Astrocyte of the spinal cord (primary cell): ENCODE results near the gene NOTCH4.
"Not testable (repeated sequence)": the region's sequence is repeated elsewhere in the genome, so short reads cannot be mapped to it uniquely, and the experiment has no call there.

Experiments used
- DNase-seq: peaks from one replicate; pipeline ENCODE4 v3.0.0; 2011; ENCODE audit warnings: low read depth, low spot score
- H3K4me3 ChIP-seq: 2 replicates; pipeline ENCODE4 v1.5.1; 2011; ENCODE audit warnings: low read depth, mild to moderate bottlenecking, low read length, moderate library complexity
- CTCF ChIP-seq: IDR thresholded peaks from 2 replicates; pipeline ENCODE4 v1.5.1; 2012; ENCODE audit warnings: low read depth, mild to moderate bottlenecking, low read length, inconsistent platforms
- in situ Hi-C: cut with HindIII; loops from 2 replicates; pipeline ENCODE4 v1.10.0; 2017; ENCODE audit warnings: low sequenced_read_pairs

Gene NOTCH4

GRCh38 chr6:32223258-32224235 lies at the start of gene NOTCH4:
Gene NOTCH4 (minus strand): TSS chr6:32224067. CDS start chr6:32223928, 139 bp downstream.
- TF ChIP-seq CTCF = no peak
- DNase-seq = no peak
- no peak within 1 kb of the TSS for H3K4me3 ChIP-seq
- in situ Hi-C loops = no loop called here

GRCh38 chr6:32271429-32271828 lies 47.6 kb upstream of the NOTCH4 start:
- no peak for DNase-seq
- no peak for TF ChIP-seq CTCF
- in situ Hi-C loops = no loop called here
- no peak overlapping the region for H3K4me3 ChIP-seq

- in situ Hi-C loops, H3K4me3 ChIP-seq, DNase-seq: not testable (repeated sequence)
Measured at GRCh38 chr6:32268459-32268858, 44.6 kb upstream of the NOTCH4 start.

- in situ Hi-C loops = no loop called here
Measured at GRCh38 chr6:32267035-32267434, 43.2 kb upstream of the NOTCH4 start.

GRCh38 chr6:32257262-32257661 lies 33.4 kb upstream of the NOTCH4 start:
- in situ Hi-C loops, DNase-seq, H3K4me3 ChIP-seq: not testable (repeated sequence)

More at GRCh38 chr6:32267035-32267434, 43.2 kb upstream of the NOTCH4 start:
- DNase-seq = no peak
- H3K4me3 ChIP-seq = no peak overlapping the region
- no peak for TF ChIP-seq CTCF

- in situ Hi-C loops = no loop called here
Measured at GRCh38 chr6:32255199-32256153, 31.6 kb upstream of the NOTCH4 start.

More at GRCh38 chr6:32255199-32256153, 31.6 kb upstream of the NOTCH4 start:
- H3K4me3 ChIP-seq = peak overlapping the region; percentile 39
- peak; percentile 92 for DNase-seq
- TF ChIP-seq CTCF = peak; percentile 73
